Panc1 (cell line): Measurements from ENCODE around the gene USP28. TPM values are rescaled to one million over a fixed set of nuclear protein-coding genes. Genes with fewer than 3 reads are reported as not detected.
"Not testable (repeated sequence)": the region's sequence is repeated elsewhere in the genome, so short reads cannot be mapped to it uniquely, and the experiment has no call there.

Source experiments
- ATAC-seq: fragments of 200-7000 bp; cut with Tn5 transposase; 2 replicates; pipeline ENCODE4 v1.9.1; 2020; ENCODE audit warnings: mild to moderate bottlenecking, moderate library complexity
- BruUV-seq: library from RNA; stranded (reverse); fragments of 400-500 nt; replicated peaks from 2 replicates; lab custom pipeline; 2021; lab: Mats Ljungman, UMichigan
- CTCF ChIA-PET: fragments of 300-600 bp; sonication (Branson Sonifier 250); formaldehyde crosslinking; loops from one replicate; lab custom pipeline; 2022; ENCODE audit warnings: antibody characterized with exemption; lab: Charles Lee
- POLR2A ChIA-PET: fragments of 300-600 bp; sonication (Branson Sonifier 250); formaldehyde crosslinking; loops from one replicate; lab custom pipeline; 2022; ENCODE audit warnings: antibody characterized with exemption; lab: Charles Lee
- DNase-seq: peaks from one replicate; pipeline ENCODE4 v3.0.0-alpha.2; 2010; ENCODE audit warnings: low read depth, low spot score
- H3K27ac ChIP-seq: 2 replicates; pipeline ENCODE4 v1.5.1; 2011; ENCODE audit warnings: mild to moderate bottlenecking, low read length, inconsistent platforms
- H3K27me3 ChIP-seq: fragments of 200-500 bp; sonication (Bioruptor generic); 2 replicates; pipeline ENCODE4 v1.6.0; 2014; ENCODE audit warnings: low read length, inconsistent platforms; ENCODE audit not compliant: control insufficient read depth, insufficient read depth
- H3K36me3 ChIP-seq: fragments of 200-500 bp; sonication (Bioruptor generic); 2 replicates; pipeline ENCODE4 v1.5.1; 2014; ENCODE audit warnings: inconsistent platforms, mild to moderate bottlenecking, low read length, moderate library complexity; ENCODE audit not compliant: control insufficient read depth, insufficient read depth
- H3K4me1 ChIP-seq: 2 replicates; pipeline ENCODE4 v1.5.1; 2011; ENCODE audit warnings: inconsistent platforms, mild to moderate bottlenecking, low read length, moderate library complexity; ENCODE audit not compliant: control insufficient read depth, insufficient read depth
- H3K4me3 ChIP-seq, 2 experiments: 2 replicates each; pipeline ENCODE4 v1.5.1; 2011 to 2012; ENCODE audit warnings: low read depth in 2 of 2, low read length in 2 of 2, mild to moderate bottlenecking in 2 of 2, inconsistent platforms in 1 of 2, moderate library complexity in 1 of 2
- H3K9me3 ChIP-seq: fragments of 200-500 bp; sonication (Bioruptor generic); 2 replicates; pipeline ENCODE4 v1.5.1; 2014; ENCODE audit warnings: low read depth, mild to moderate bottlenecking, inconsistent platforms, low read length, moderate library complexity; ENCODE audit not compliant: control insufficient read depth, insufficient read depth
- POLR2AphosphoS5 ChIP-seq: IDR thresholded peaks from 2 replicates; pipeline ENCODE4 v1.6.1; 2012; ENCODE audit warnings: mild to moderate bottlenecking, low read depth, low read length, moderate library complexity
- SIN3A ChIP-seq: IDR thresholded peaks from 2 replicates; pipeline ENCODE4 v1.6.1; 2012; ENCODE audit warnings: low read depth, mild to moderate bottlenecking, low read length, moderate library complexity, borderline replicate concordance; ENCODE audit not compliant: insufficient read depth
- TCF7L2 ChIP-seq: IDR thresholded peaks from 2 replicates; pipeline ENCODE4 v1.6.1; 2011; ENCODE audit warnings: mild to moderate bottlenecking, low read depth, low read length, inconsistent platforms
- in situ Hi-C: cut with HindIII; loops from 2 replicates; pipeline ENCODE4 v1.10.0; 2016; ENCODE audit warnings: low sequenced_read_pairs, low pct_unique_long_range_greater_than_20kb
- intact Hi-C: fragments of 100-400 bp; cut with micrococcal nuclease; formaldehyde crosslinking; loops from one replicate; pipeline ENCODE4 v1.10.0; 2022; ENCODE audit not compliant: unreplicated experiment
- total RNA-seq: library from RNA; stranded (reverse); gene quantifications from one replicate; pipeline ENCODE4 v1.2.1, GENCODE V29; 2021; ENCODE audit not compliant: unreplicated experiment
- TF ChIP-seq, protein P1 (sequence below): fragments of 450-650 bp; IDR thresholded peaks from 2 replicates; pipeline ENCODE4 v1.5.1; 2017; ENCODE audit warnings: mild to moderate bottlenecking
- TF ChIP-seq, protein P2 (sequence below), 2 experiments: IDR thresholded peaks; 2 replicates each; pipeline ENCODE4 v1.6.1; 2011 to 2012; ENCODE audit warnings: low read depth in 2 of 2, control low read depth in 1 of 2, low read length in 1 of 2, mild to moderate bottlenecking in 1 of 2, moderate library complexity in 1 of 2; ENCODE audit not compliant: insufficient read depth in 1 of 2

The USP28 gene
- total RNA-seq, 1 experiment from 2014 or later: 52.3 TPM

DNA sequence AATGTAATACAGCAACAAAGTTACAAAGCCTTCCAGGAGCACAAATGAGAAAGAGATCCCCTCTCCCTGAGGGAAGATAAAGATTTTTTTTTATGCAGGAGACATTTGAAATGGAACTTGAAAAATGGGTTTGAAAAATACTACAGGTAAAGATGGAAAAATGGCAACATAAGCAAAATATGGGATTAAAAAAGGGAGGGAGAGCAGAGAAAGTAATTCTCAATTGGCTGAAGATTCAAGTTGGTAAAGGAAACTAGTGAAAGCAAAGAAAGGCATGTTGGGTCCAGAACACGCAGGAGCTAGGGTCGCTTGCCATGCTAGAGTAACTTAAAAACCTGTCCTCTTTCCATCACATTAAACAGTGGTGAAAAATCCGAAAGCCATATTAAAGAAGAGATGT, 103.4 kb downstream of the USP28 start:
- peak overlapping the region; percentile 52; the same call in 1 of the 2 replicates for H3K27ac ChIP-seq
- H3K27me3 ChIP-seq: peaks cover 4% of the 10 kb centered on the region
- POLR2A ChIA-PET: no interaction called here
- TF ChIP-seq TCF7L2 (no peak), SIN3A (no peak), POLR2AphosphoS5 (no peak)
- TF ChIP-seq, protein P1, sequence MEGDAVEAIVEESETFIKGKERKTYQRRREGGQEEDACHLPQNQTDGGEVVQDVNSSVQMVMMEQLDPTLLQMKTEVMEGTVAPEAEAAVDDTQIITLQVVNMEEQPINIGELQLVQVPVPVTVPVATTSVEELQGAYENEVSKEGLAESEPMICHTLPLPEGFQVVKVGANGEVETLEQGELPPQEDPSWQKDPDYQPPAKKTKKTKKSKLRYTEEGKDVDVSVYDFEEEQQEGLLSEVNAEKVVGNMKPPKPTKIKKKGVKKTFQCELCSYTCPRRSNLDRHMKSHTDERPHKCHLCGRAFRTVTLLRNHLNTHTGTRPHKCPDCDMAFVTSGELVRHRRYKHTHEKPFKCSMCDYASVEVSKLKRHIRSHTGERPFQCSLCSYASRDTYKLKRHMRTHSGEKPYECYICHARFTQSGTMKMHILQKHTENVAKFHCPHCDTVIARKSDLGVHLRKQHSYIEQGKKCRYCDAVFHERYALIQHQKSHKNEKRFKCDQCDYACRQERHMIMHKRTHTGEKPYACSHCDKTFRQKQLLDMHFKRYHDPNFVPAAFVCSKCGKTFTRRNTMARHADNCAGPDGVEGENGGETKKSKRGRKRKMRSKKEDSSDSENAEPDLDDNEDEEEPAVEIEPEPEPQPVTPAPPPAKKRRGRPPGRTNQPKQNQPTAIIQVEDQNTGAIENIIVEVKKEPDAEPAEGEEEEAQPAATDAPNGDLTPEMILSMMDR: no peak
- TF ChIP-seq, protein P2, sequence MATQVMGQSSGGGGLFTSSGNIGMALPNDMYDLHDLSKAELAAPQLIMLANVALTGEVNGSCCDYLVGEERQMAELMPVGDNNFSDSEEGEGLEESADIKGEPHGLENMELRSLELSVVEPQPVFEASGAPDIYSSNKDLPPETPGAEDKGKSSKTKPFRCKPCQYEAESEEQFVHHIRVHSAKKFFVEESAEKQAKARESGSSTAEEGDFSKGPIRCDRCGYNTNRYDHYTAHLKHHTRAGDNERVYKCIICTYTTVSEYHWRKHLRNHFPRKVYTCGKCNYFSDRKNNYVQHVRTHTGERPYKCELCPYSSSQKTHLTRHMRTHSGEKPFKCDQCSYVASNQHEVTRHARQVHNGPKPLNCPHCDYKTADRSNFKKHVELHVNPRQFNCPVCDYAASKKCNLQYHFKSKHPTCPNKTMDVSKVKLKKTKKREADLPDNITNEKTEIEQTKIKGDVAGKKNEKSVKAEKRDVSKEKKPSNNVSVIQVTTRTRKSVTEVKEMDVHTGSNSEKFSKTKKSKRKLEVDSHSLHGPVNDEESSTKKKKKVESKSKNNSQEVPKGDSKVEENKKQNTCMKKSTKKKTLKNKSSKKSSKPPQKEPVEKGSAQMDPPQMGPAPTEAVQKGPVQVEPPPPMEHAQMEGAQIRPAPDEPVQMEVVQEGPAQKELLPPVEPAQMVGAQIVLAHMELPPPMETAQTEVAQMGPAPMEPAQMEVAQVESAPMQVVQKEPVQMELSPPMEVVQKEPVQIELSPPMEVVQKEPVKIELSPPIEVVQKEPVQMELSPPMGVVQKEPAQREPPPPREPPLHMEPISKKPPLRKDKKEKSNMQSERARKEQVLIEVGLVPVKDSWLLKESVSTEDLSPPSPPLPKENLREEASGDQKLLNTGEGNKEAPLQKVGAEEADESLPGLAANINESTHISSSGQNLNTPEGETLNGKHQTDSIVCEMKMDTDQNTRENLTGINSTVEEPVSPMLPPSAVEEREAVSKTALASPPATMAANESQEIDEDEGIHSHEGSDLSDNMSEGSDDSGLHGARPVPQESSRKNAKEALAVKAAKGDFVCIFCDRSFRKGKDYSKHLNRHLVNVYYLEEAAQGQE (IDR thresholded peaks at IDR 0.05; ENCODE audit: insufficient read depth in 1 of 2, low read depth in 2 of 2, low read length in 1 of 2): no peak
- no peak for ATAC-seq
- peaks cover 4% of the 10 kb centered on the region for H3K4me1 ChIP-seq
- intact Hi-C loops (no loop called here), in situ Hi-C loops (no loop called here)
- H3K4me3 ChIP-seq: peak overlapping the region; percentile 94 to 99; a peak in 3 of 4 replicates
- CTCF ChIA-PET: no interaction called here
- peaks cover 5% of the 10 kb centered on the region for H3K36me3 ChIP-seq
- TSS peak; percentile 77 for BruUV-seq
- H3K9me3 ChIP-seq: no peaks in the 10 kb centered on the region
- no peak for DNase-seq

DNA sequence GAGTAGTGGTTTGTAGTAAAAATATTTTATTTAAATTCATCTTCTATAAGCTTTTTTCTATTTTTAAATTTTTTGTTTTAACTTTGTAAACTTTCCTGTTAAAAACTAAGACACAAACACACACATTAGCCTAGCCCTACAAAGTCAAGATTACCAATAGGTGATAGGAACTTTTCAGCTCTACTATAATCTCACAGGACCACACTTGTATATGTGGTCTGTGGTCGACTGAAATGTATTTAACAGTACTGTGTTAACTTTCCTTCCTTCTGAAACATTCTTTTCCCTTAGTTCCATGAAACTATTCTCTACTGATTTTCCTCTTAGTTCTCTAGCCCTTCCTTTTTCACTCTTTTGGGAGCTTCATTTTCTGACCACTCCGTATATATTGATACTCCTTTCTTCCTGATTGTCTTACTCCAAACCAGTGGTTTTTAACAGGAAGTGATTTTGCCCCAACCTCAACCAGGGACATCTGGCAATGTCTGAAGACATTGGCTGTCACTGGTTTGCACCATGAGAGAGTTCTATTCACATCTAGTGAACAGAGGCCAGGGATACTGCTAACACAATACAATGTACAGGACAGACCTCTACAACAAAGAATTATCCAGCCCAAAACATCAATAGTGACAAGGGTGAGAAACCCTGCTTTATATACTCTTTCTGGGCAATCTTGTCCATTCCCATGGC, 110.7 kb downstream of the USP28 start:
- in situ Hi-C loops: no loop called here
- ChIA-PET POLR2A (no interaction called here), CTCF (no interaction called here)
- peaks cover 5% of the 10 kb centered on the region; the same call in 1 of the 2 replicates for H3K36me3 ChIP-seq
- no peaks in the 10 kb centered on the region for H3K4me1 ChIP-seq
- H3K4me3 ChIP-seq: no peak overlapping the region
- no peak for ATAC-seq
- intact Hi-C loops: no loop called here
- TF ChIP-seq, protein P1: no peak
- TF ChIP-seq SIN3A: no peak
- TF ChIP-seq, protein P2 (IDR thresholded peaks at IDR 0.05; ENCODE audit: insufficient read depth in 1 of 2, low read depth in 2 of 2, low read length in 1 of 2): no peak
- no peak for TF ChIP-seq TCF7L2
- TF ChIP-seq POLR2AphosphoS5: no peak
- no peaks in the 10 kb centered on the region for H3K9me3 ChIP-seq
- H3K27me3 ChIP-seq: no peaks in the 10 kb centered on the region
- DNase-seq: no peak
- H3K27ac ChIP-seq: no peak overlapping the region
- BruUV-seq: no TSS peak

DNA sequence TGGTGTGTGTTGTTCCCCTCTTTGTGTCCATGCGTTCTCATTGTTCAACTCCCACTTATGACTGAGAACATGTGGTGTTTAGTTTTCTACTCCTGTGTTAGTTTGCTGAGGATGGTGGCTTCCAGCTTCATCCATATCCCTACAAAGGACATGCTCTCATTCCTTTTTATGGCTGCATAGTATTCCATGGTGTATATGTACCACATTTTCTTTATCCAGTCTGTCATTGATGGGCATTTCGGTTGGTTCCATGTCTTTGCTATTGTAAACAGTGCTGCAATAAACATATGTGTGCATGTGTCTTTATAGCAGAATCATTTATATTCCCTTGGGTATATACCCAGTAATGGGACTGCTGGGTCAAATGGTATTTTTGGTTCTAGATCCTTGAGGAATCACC, 112.3 kb downstream of the USP28 start:
- H3K27me3 ChIP-seq, DNase-seq, intact Hi-C loops, H3K4me3 ChIP-seq, ATAC-seq, in situ Hi-C loops, CTCF ChIA-PET, H3K9me3 ChIP-seq, H3K27ac ChIP-seq, H3K36me3 ChIP-seq, H3K4me1 ChIP-seq, POLR2A ChIA-PET: not testable (repeated sequence)
- BruUV-seq: TSS peak; percentile 18
